Measurements from ENCODE around the gene NMT1.

NMT1 gene

GRCh38 chr17:45077643-45078042 is 16.5 kb downstream of the NMT1 start:
- TF ChIP-seq POLR2AphosphoS5 (IDR thresholded peaks at IDR 0.05; ENCODE audit: borderline replicate concordance, low read depth, low read length) (no peak), FOXP2 (optimal IDR thresholded peaks at IDR 0.05; ENCODE audit: control extremely low read depth, extremely low read length, insufficient read depth) (no peak), EZH2 (IDR thresholded peaks at IDR 0.05) (no peak)
- peak overlapping the region; percentile 68 for H3K27ac ChIP-seq
- peaks cover 66% of the 10 kb centered on the region for H3K36me3 ChIP-seq (ENCODE audit: insufficient read depth, low read length)
- no peaks in the 10 kb centered on the region for H3K9me3 ChIP-seq (ENCODE audit: low read depth, low read length)
- no peak for DNase-seq (ENCODE audit: low read depth, low spot score)
- H3K4me3 ChIP-seq: no peak overlapping the region
- no peak overlapping the region for H3K9ac ChIP-seq (ENCODE audit: insufficient read length)

GRCh38 chr17:45081047-45081703 is 20.1 kb downstream of the NMT1 start:
- no peak overlapping the region for H3K9ac ChIP-seq (ENCODE audit: insufficient read length)
- no peaks in the 10 kb centered on the region for H3K9me3 ChIP-seq (ENCODE audit: low read depth, low read length)
- no peak for DNase-seq (ENCODE audit: low read depth, low spot score)
- no peak overlapping the region for H3K27ac ChIP-seq
- TF ChIP-seq EZH2 (IDR thresholded peaks at IDR 0.05): no peak
- no peak for TF ChIP-seq FOXP2 (optimal IDR thresholded peaks at IDR 0.05; ENCODE audit: control extremely low read depth, extremely low read length, insufficient read depth)
- TF ChIP-seq POLR2AphosphoS5 (IDR thresholded peaks at IDR 0.05; ENCODE audit: borderline replicate concordance, low read depth, low read length): no peak
- no peak overlapping the region for H3K4me3 ChIP-seq
- peaks cover 70% of the 10 kb centered on the region for H3K36me3 ChIP-seq (ENCODE audit: insufficient read depth, low read length)

- Histone ChIP-seq H3K36me3 (ENCODE audit: insufficient read depth, low read length) (peaks cover 82% of the 10 kb centered on the region), H3K27ac (no peak overlapping the region), H3K4me3 (no peak overlapping the region), H3K9ac (ENCODE audit: insufficient read length) (no peak overlapping the region), H3K9me3 (ENCODE audit: low read depth, low read length) (no peaks in the 10 kb centered on the region)
- no peak for DNase-seq (ENCODE audit: low read depth, low spot score)
- TF ChIP-seq POLR2AphosphoS5 (IDR thresholded peaks at IDR 0.05; ENCODE audit: borderline replicate concordance, low read depth, low read length) (no peak), FOXP2 (optimal IDR thresholded peaks at IDR 0.05; ENCODE audit: control extremely low read depth, extremely low read length, insufficient read depth) (no peak), EZH2 (IDR thresholded peaks at IDR 0.05) (no peak)
Measured at GRCh38 chr17:45086391-45086790, 25.3 kb downstream of the NMT1 start.

GRCh38 chr17:45086865-45087503 is 25.9 kb downstream of the NMT1 start:
- no peak for DNase-seq (ENCODE audit: low read depth, low spot score)
- Histone ChIP-seq H3K9me3 (ENCODE audit: low read depth, low read length) (no peaks in the 10 kb centered on the region), H3K27ac (no peak overlapping the region), H3K9ac (ENCODE audit: insufficient read length) (no peak overlapping the region), H3K4me3 (no peak overlapping the region), H3K36me3 (ENCODE audit: insufficient read depth, low read length) (peaks cover 82% of the 10 kb centered on the region)
- TF ChIP-seq EZH2 (IDR thresholded peaks at IDR 0.05) (no peak), POLR2AphosphoS5 (IDR thresholded peaks at IDR 0.05; ENCODE audit: borderline replicate concordance, low read depth, low read length) (no peak), FOXP2 (optimal IDR thresholded peaks at IDR 0.05; ENCODE audit: control extremely low read depth, extremely low read length, insufficient read depth) (no peak)

- no peak overlapping the region for H3K9ac ChIP-seq (ENCODE audit: insufficient read length)
- H3K36me3 ChIP-seq (ENCODE audit: insufficient read depth, low read length): peaks cover 81% of the 10 kb centered on the region
- no peak overlapping the region for H3K27ac ChIP-seq
- H3K4me3 ChIP-seq: no peak overlapping the region
- TF ChIP-seq FOXP2 (optimal IDR thresholded peaks at IDR 0.05; ENCODE audit: control extremely low read depth, extremely low read length, insufficient read depth) (no peak), POLR2AphosphoS5 (IDR thresholded peaks at IDR 0.05; ENCODE audit: borderline replicate concordance, low read depth, low read length) (no peak), EZH2 (IDR thresholded peaks at IDR 0.05) (no peak)
- no peak for DNase-seq (ENCODE audit: low read depth, low spot score)
- H3K9me3 ChIP-seq (ENCODE audit: low read depth, low read length): no peaks in the 10 kb centered on the region
Measured at GRCh38 chr17:45087504-45087975, 26.4 kb downstream of the NMT1 start.

- Histone ChIP-seq H3K9me3 (ENCODE audit: low read depth, low read length) (no peaks in the 10 kb centered on the region), H3K36me3 (ENCODE audit: insufficient read depth, low read length) (peaks cover 84% of the 10 kb centered on the region), H3K9ac (ENCODE audit: insufficient read length) (no peak overlapping the region), H3K4me3 (no peak overlapping the region), H3K27ac (no peak overlapping the region)
- no peak for TF ChIP-seq FOXP2 (optimal IDR thresholded peaks at IDR 0.05; ENCODE audit: control extremely low read depth, extremely low read length, insufficient read depth)
- no peak for TF ChIP-seq POLR2AphosphoS5 (IDR thresholded peaks at IDR 0.05; ENCODE audit: borderline replicate concordance, low read depth, low read length)
- TF ChIP-seq EZH2 (IDR thresholded peaks at IDR 0.05): no peak
- no peak for DNase-seq (ENCODE audit: low read depth, low spot score)
Measured at GRCh38 chr17:45087978-45088377, 26.9 kb downstream of the NMT1 start.

GRCh38 chr17:45088741-45089140 is 27.6 kb downstream of the NMT1 start:
- Histone ChIP-seq H3K27ac (no peak overlapping the region), H3K4me3 (no peak overlapping the region), H3K36me3 (ENCODE audit: insufficient read depth, low read length) (peaks cover 85% of the 10 kb centered on the region), H3K9me3 (ENCODE audit: low read depth, low read length) (no peaks in the 10 kb centered on the region), H3K9ac (ENCODE audit: insufficient read length) (no peak overlapping the region)
- DNase-seq (ENCODE audit: low read depth, low spot score): no peak
- TF ChIP-seq EZH2 (IDR thresholded peaks at IDR 0.05) (no peak), POLR2AphosphoS5 (IDR thresholded peaks at IDR 0.05; ENCODE audit: borderline replicate concordance, low read depth, low read length) (no peak), FOXP2 (optimal IDR thresholded peaks at IDR 0.05; ENCODE audit: control extremely low read depth, extremely low read length, insufficient read depth) (no peak)

GRCh38 chr17:45090711-45091110 is 29.6 kb downstream of the NMT1 start:
- no peaks in the 10 kb centered on the region for H3K9me3 ChIP-seq (ENCODE audit: low read depth, low read length)
- no peak overlapping the region for H3K27ac ChIP-seq
- no peak for DNase-seq (ENCODE audit: low read depth, low spot score)
- TF ChIP-seq FOXP2 (optimal IDR thresholded peaks at IDR 0.05; ENCODE audit: control extremely low read depth, extremely low read length, insufficient read depth): no peak
- no peak for TF ChIP-seq EZH2 (IDR thresholded peaks at IDR 0.05)
- no peak for TF ChIP-seq POLR2AphosphoS5 (IDR thresholded peaks at IDR 0.05; ENCODE audit: borderline replicate concordance, low read depth, low read length)
- peaks cover 81% of the 10 kb centered on the region for H3K36me3 ChIP-seq (ENCODE audit: insufficient read depth, low read length)
- no peak overlapping the region for H3K4me3 ChIP-seq
- no peak overlapping the region for H3K9ac ChIP-seq (ENCODE audit: insufficient read length)
